H1 (cell line): Measurements from ENCODE around the gene COPS2. TPM values are rescaled to one million over a fixed set of nuclear protein-coding genes. Genes with fewer than 3 reads are reported as not detected.

ENCODE experiments used
- CTCF ChIA-PET: fragments of 300-600 bp; sonication (Branson Sonifier 250); formaldehyde crosslinking; loops from one replicate; lab custom pipeline; 2021; ENCODE audit not compliant: partially characterized antibody; lab: Charles Lee
- POLR2A ChIA-PET: fragments of 300-600 bp; sonication (Branson Sonifier 250); formaldehyde crosslinking; loops from one replicate; lab custom pipeline; 2021; ENCODE audit warnings: inconsistent platforms; ENCODE audit not compliant: partially characterized antibody; lab: Charles Lee
- DNase-seq, 2 experiments: peaks; one replicate each; pipeline versions ENCODE4 v3.0.0 to v3.0.0-alpha.2; 2010 to 2022; ENCODE audit warnings: low spot score in 2 of 2, low read depth in 1 of 2, mixed read lengths in 1 of 2
- FAIRE-seq: peaks from 2 replicates; lab custom pipeline; 2011; peaks lifted over from hg19 to GRCh38; lab: Jason Lieb, UNC
- H2AFZ ChIP-seq: 2 replicates; pipeline ENCODE4 v1.8.1; 2012; ENCODE audit warnings: low read length, inconsistent platforms
- H2AK5ac ChIP-seq: 2 replicates; pipeline ENCODE4 v1.6.1; 2013; ENCODE audit warnings: low read depth, low read length
- H2BK120ac ChIP-seq: replicated peaks from 2 replicates; pipeline ENCODE3; 2013; ENCODE audit warnings: low read depth, low read length, inconsistent platforms
- H2BK12ac ChIP-seq: 2 replicates; pipeline ENCODE4 v1.6.1; 2013; ENCODE audit warnings: low read depth, low read length
- H2BK15ac ChIP-seq: 2 replicates; pipeline ENCODE4 v1.6.1; 2013; ENCODE audit warnings: low read length
- H2BK20ac ChIP-seq: 2 replicates; pipeline ENCODE4 v1.6.1; 2013; ENCODE audit warnings: low read length
- H2BK5ac ChIP-seq: 2 replicates; pipeline ENCODE4 v1.6.1; 2013; ENCODE audit warnings: low read depth, low read length
- H3K14ac ChIP-seq: 2 replicates; pipeline ENCODE4 v1.6.1; 2013; ENCODE audit warnings: inconsistent platforms; ENCODE audit not compliant: insufficient read length
- H3K18ac ChIP-seq: 2 replicates; pipeline ENCODE4 v1.6.1; 2013; ENCODE audit warnings: low read length; ENCODE audit errors: extremely low read depth
- H3K23ac ChIP-seq: 2 replicates; pipeline ENCODE4 v1.6.1; 2013; ENCODE audit warnings: inconsistent platforms; ENCODE audit not compliant: insufficient read length
- H3K23me2 ChIP-seq: 2 replicates; pipeline ENCODE4 v1.6.1; 2013; ENCODE audit warnings: low read depth, low read length
- H3K27ac ChIP-seq: 2 replicates; pipeline ENCODE4 v1.6.1; 2011; ENCODE audit warnings: low read depth, low read length, inconsistent platforms
- H3K27me3 ChIP-seq, 4 experiments: replicated peaks in 1 of 4; 1 replicate in 1 of 4; 2 replicates in 3 of 4; pipeline versions ENCODE4 v1.6.1 to v1.8.1; 2011 to 2013; ENCODE audit warnings: low read length in 3 of 4, mild to moderate bottlenecking in 3 of 4, inconsistent platforms in 2 of 4, mixed read lengths in 2 of 4, moderate library complexity in 1 of 4; ENCODE audit not compliant: control insufficient read depth in 3 of 4, insufficient read depth in 3 of 4; ENCODE audit errors: extremely low read depth in 1 of 4
- H3K36me3 ChIP-seq, 4 experiments: 2 replicates each; pipeline versions ENCODE4 v1.6.1 to v1.8.1; 2011 to 2013; ENCODE audit warnings: mild to moderate bottlenecking in 4 of 4, low read length in 3 of 4, moderate library complexity in 2 of 4, control low read depth in 1 of 4, inconsistent platforms in 1 of 4; ENCODE audit not compliant: insufficient read depth in 4 of 4, control insufficient read depth in 2 of 4
- H3K4ac ChIP-seq: replicated peaks from 2 replicates; pipeline ENCODE3; 2013; ENCODE audit warnings: low read length, low read depth, mixed read lengths, inconsistent platforms; ENCODE audit not compliant: insufficient read length
- H3K4me1 ChIP-seq, 4 experiments: replicated peaks in 1 of 4; 1 replicate in 1 of 4; 2 replicates in 3 of 4; pipeline versions ENCODE4 v1.6.1 to v1.8.1; 2011 to 2013; ENCODE audit warnings: low read length in 3 of 4, inconsistent platforms in 2 of 4, mixed read lengths in 1 of 4; ENCODE audit not compliant: insufficient read depth in 4 of 4, control insufficient read depth in 3 of 4
- H3K4me2 ChIP-seq, 2 experiments: 2 replicates each; pipeline versions ENCODE4 v1.6.1 to v1.8.1; 2011 to 2013; ENCODE audit warnings: low read depth in 2 of 2, low read length in 2 of 2, control low read depth in 1 of 2, inconsistent platforms in 1 of 2, mild to moderate bottlenecking in 1 of 2; ENCODE audit not compliant: insufficient read depth in 1 of 2
- H3K4me3 ChIP-seq, 4 experiments: fragments of 200-600, 300-600 bp in 1 of 4; sonication (generic), shearing (Covaris generic), sonication (Bioruptor Twin) in 1 of 4; 2 replicates each; pipeline versions ENCODE4 v1.5.1 to v1.8.1; 2011 to 2016; ENCODE audit warnings: low read length in 4 of 4, low read depth in 3 of 4, control low read depth in 2 of 4, inconsistent platforms in 2 of 4, mild to moderate bottlenecking in 2 of 4, mixed read lengths in 1 of 4, moderate library complexity in 1 of 4; ENCODE audit not compliant: insufficient read depth in 2 of 4; ENCODE audit errors: extremely low read depth in 1 of 4
- H3K56ac ChIP-seq: replicated peaks from 2 replicates; pipeline ENCODE3; 2013; ENCODE audit warnings: low read depth, mild to moderate bottlenecking, mixed read lengths, low read length, inconsistent platforms; ENCODE audit not compliant: insufficient read length
- H3K79me1 ChIP-seq: 2 replicates; pipeline ENCODE4 v1.6.1; 2013; ENCODE audit warnings: low read depth, low read length, control low read depth
- H3K79me2 ChIP-seq, 2 experiments: 2 replicates each; pipeline versions ENCODE4 v1.6.1 to v1.8.1; 2012 to 2013; ENCODE audit warnings: low read length in 2 of 2, mild to moderate bottlenecking in 2 of 2, inconsistent platforms in 1 of 2; ENCODE audit not compliant: insufficient read depth in 2 of 2, control insufficient read depth in 1 of 2
- H3K9ac ChIP-seq, 4 experiments: replicated peaks in 1 of 4; 1 replicate in 1 of 4; 2 replicates in 3 of 4; pipeline versions ENCODE4 v1.6.1 to v1.8.1; 2011 to 2013; ENCODE audit warnings: low read depth in 3 of 4, low read length in 3 of 4, control low read depth in 2 of 4, mild to moderate bottlenecking in 2 of 4, moderate library complexity in 2 of 4, inconsistent platforms in 1 of 4; ENCODE audit errors: extremely low read depth in 1 of 4
- H3K9me3 ChIP-seq, 2 experiments: 2 replicates each; pipeline versions ENCODE4 v1.6.1 to v1.8.1; 2012 to 2013; ENCODE audit warnings: mild to moderate bottlenecking in 2 of 2, moderate library complexity in 2 of 2, control low read depth in 1 of 2, inconsistent platforms in 1 of 2, low read depth in 1 of 2, low read length in 1 of 2, mixed read lengths in 1 of 2; ENCODE audit not compliant: insufficient read depth in 2 of 2
- H4K20me1 ChIP-seq, 2 experiments: replicated peaks in 1 of 2; 2 replicates each; pipeline versions ENCODE3 to v1.8.1; 2011 to 2013; ENCODE audit warnings: inconsistent platforms in 2 of 2, low read length in 2 of 2, mild to moderate bottlenecking in 1 of 2; ENCODE audit not compliant: insufficient read depth in 2 of 2, control insufficient read depth in 1 of 2
- H4K5ac ChIP-seq: 2 replicates; pipeline ENCODE4 v1.6.1; 2013; ENCODE audit warnings: low read length, low read depth, mixed read lengths, inconsistent platforms; ENCODE audit not compliant: insufficient read length
- H4K8ac ChIP-seq: 2 replicates; pipeline ENCODE4 v1.8.0; 2013; ENCODE audit warnings: mild to moderate bottlenecking, moderate library complexity, low read length, inconsistent platforms; ENCODE audit not compliant: insufficient read depth; ENCODE audit errors: extremely low read depth
- H4K91ac ChIP-seq: replicated peaks from 2 replicates; pipeline ENCODE3; 2013; ENCODE audit warnings: low read length, mixed read lengths, inconsistent platforms; ENCODE audit not compliant: insufficient read length
- CEBPB ChIP-seq: IDR thresholded peaks from 2 replicates; pipeline ENCODE4 v1.6.1; 2012; ENCODE audit warnings: low read depth, low read length
- CHD2 ChIP-seq: IDR thresholded peaks from 2 replicates; pipeline ENCODE4 v1.6.1; 2012; ENCODE audit warnings: low read length, improper control_type of control experiment
- GABPA ChIP-seq: IDR thresholded peaks from 2 replicates; pipeline ENCODE4 v1.6.1; 2011; ENCODE audit warnings: mild to moderate bottlenecking, low read length, moderate library complexity, borderline replicate concordance; ENCODE audit not compliant: insufficient read depth
- GTF2F1 ChIP-seq: IDR thresholded peaks from 2 replicates; pipeline ENCODE4 v1.6.1; 2012; ENCODE audit warnings: low read depth, low read length, improper control_type of control experiment, borderline replicate concordance
- JUND ChIP-seq: IDR thresholded peaks from 2 replicates; pipeline ENCODE4 v1.6.1; 2011; ENCODE audit warnings: mild to moderate bottlenecking, improper control_type of control experiment, low read length
- KDM4A ChIP-seq: IDR thresholded peaks from one replicate; pipeline ENCODE4 v1.7.1; 2012; ENCODE audit warnings: low read depth, mild to moderate bottlenecking, moderate library complexity, low read length, inconsistent platforms; ENCODE audit not compliant: severe bottlenecking
- MAFK ChIP-seq: IDR thresholded peaks from 2 replicates; pipeline ENCODE4 v1.6.1; 2012; ENCODE audit warnings: low read depth, mild to moderate bottlenecking, improper control_type of control experiment, low read length
- POLR2AphosphoS5 ChIP-seq: IDR thresholded peaks from 2 replicates; pipeline ENCODE4 v1.6.1; 2011; ENCODE audit warnings: low read depth, low read length
- RAD21 ChIP-seq, 2 experiments: IDR thresholded peaks in 1 of 2; conservative IDR thresholded peaks in 1 of 2; 2 replicates each; pipeline ENCODE4 v1.6.1; 2011; ENCODE audit warnings: low read depth in 2 of 2, low read length in 2 of 2, improper control_type of control experiment in 1 of 2, inconsistent platforms in 1 of 2, mild to moderate bottlenecking in 1 of 2, moderate library complexity in 1 of 2
- RNF2 ChIP-seq: fragments of 200-900, 300-1000 bp; sonication (generic); IDR thresholded peaks from 2 replicates; pipeline ENCODE4 v1.7.1; 2016; ENCODE audit warnings: borderline replicate concordance, low read depth, mild to moderate bottlenecking, antibody characterized with exemption, low read length; ENCODE audit not compliant: poor library complexity, severe bottlenecking; ENCODE audit errors: missing control alignments
- SIX5 ChIP-seq: IDR thresholded peaks from 2 replicates; pipeline ENCODE4 v1.6.1; 2011; ENCODE audit warnings: mild to moderate bottlenecking, low read depth, low read length
- SP2 ChIP-seq: IDR thresholded peaks from 2 replicates; pipeline ENCODE4 v1.6.1; 2012; ENCODE audit warnings: mild to moderate bottlenecking, low read length, inconsistent platforms
- SP4 ChIP-seq: IDR thresholded peaks from 2 replicates; pipeline ENCODE4 v1.6.1; 2012; ENCODE audit warnings: low read length, inconsistent platforms
- SRF ChIP-seq: IDR thresholded peaks from 2 replicates; pipeline ENCODE4 v1.6.1; 2011; ENCODE audit warnings: mild to moderate bottlenecking, low read depth, low read length, moderate library complexity
- TAF1 ChIP-seq: IDR thresholded peaks from 2 replicates; pipeline ENCODE4 v1.6.1; 2011; ENCODE audit warnings: mild to moderate bottlenecking, low read depth, low read length
- WGBS, 2 experiments: shearing (Covaris generic) in 1 of 2; methylation state at CpG; one replicate each; pipeline versions ENCODE4 v1.1.6 to v1.1.7; 2013 to 2015; ENCODE audit warnings: low lambda C conversion rate in 2 of 2, mixed read lengths in 2 of 2, inconsistent platforms in 1 of 2, low coverage in 1 of 2, missing lambda C conversion rate in 1 of 2; ENCODE audit not compliant: insufficient replicate concordance in 2 of 2, insufficient coverage in 1 of 2, insufficient read length in 1 of 2; ENCODE audit errors: extremely low coverage in 1 of 2, missing lambda C conversion rate in 1 of 2; 5-methylcytosine and 5-hydroxymethylcytosine counted together
- polyA plus RNA-seq, 7 experiments: library from polyadenylated mRNA; depleted of rRNA in 3 of 7; stranded (reverse) in 5 of 7; unstranded in 2 of 7; fragments of >200 nt in 5 of 7; fragments of 200-250 nt in 2 of 7; gene quantifications; 1 replicate in 5 of 7; 2 replicates in 1 of 7; 4 replicates in 1 of 7; pipeline versions ENCODE4 v1.2.1 to v1.2.3, GENCODE V29; 2011 to 2013; ENCODE audit warnings: missing spikeins in 2 of 7, mixed read lengths in 2 of 7
- total RNA-seq: library from RNA; stranded (reverse); fragmentation: NEBNext Ultra II Directional; extraction: Animal tissue kit (Norgen Biotek cat#: 25700); gene quantifications from 2 replicates; pipeline ENCODE4 v1.2.1, GENCODE V29; 2021

COPS2 gene
- total and polyA plus RNA-seq, 2 of the 8 experiments (the other 6 are each of a cell fraction or from before 2014, with no cell fraction given) = 17.7 to 85.1 TPM

- Histone ChIP-seq H2BK15ac (no peak overlapping the region), H3K4ac (no peak overlapping the region), H3K18ac (no peak overlapping the region), H3K9me3 (no peaks in the 10 kb centered on the region), H2AK5ac (no peak overlapping the region), H3K27ac (no peak overlapping the region), H3K27me3 (no peaks in the 10 kb centered on the region), H3K79me1 (peaks cover 2% of the 10 kb centered on the region; the same call in 1 of the 2 replicates), H3K4me1 (peaks cover 0 to 7% (median 2%) of the 10 kb centered on the region in 4 experiments; a peak in 5 of 7 replicates), H2BK20ac (no peak overlapping the region), H3K79me2 (no peaks in the 10 kb centered on the region), H2BK120ac (no peak overlapping the region), H3K4me2 (no peak overlapping the region), H3K14ac (no peak overlapping the region), H4K20me1 (peaks cover 0 to 8% of the 10 kb centered on the region in 2 experiments), H3K23ac (no peak overlapping the region), H3K9ac (no peak overlapping the region), H4K8ac (no peak overlapping the region), H3K4me3 (no peak overlapping the region), H3K36me3 (no peaks in the 10 kb centered on the region; a peak in 2 of 8 replicates), H4K5ac (no peak overlapping the region), H2BK12ac (no peak overlapping the region), H2AFZ (no peak overlapping the region), H3K56ac (no peak overlapping the region), H2BK5ac (no peak overlapping the region), H3K23me2 (no peaks in the 10 kb centered on the region), H4K91ac (no peak overlapping the region)
- CTCF ChIA-PET = interaction anchor here (0.7 kb wide), 1 partner anchor 138 kb away, joined by 3 read pairs; no protein-coding TSS in a partner anchor
- FAIRE-seq (no peak), DNase-seq (no peak)
- POLR2A ChIA-PET = interaction anchor here (1.2 kb wide), 1 partner anchor 10 kb away, joined by 3 read pairs; no protein-coding TSS in a partner anchor
- 87% methylated on average over 2 of the region's 2 CpGs; no CpG with 5 or more reads in 1 of the 2 experiments for WGBS, 2 experiments
- no peak for TF ChIP-seq JUND
- no peak for TF ChIP-seq MAFK
- no peak for TF ChIP-seq SRF
- no peak for TF ChIP-seq TAF1
- TF ChIP-seq POLR2AphosphoS5 = no peak
- TF ChIP-seq GABPA = no peak
- TF ChIP-seq CHD2 = no peak
- no peak for TF ChIP-seq SIX5
- TF ChIP-seq KDM4A = no peak
- TF ChIP-seq CEBPB = no peak
- no peak for TF ChIP-seq SP4
- TF ChIP-seq SP2 = no peak
- no peak for TF ChIP-seq RAD21 (IDR thresholded peaks at IDR 0.05 in 1 of 2, conservative IDR thresholded peaks at IDR 0.05 in 1 of 2; ENCODE audit: low read depth in 2 of 2, low read length in 2 of 2)
- no peak for TF ChIP-seq RNF2
- TF ChIP-seq GTF2F1 = no peak
Observed at GRCh38 chr15:49115062-49115461, 40.3 kb downstream of the COPS2 start.
